IMR-90 (cell line): Measurements from ENCODE around the gene RHOT1.
"Not testable (repeated sequence)": the region's sequence is repeated elsewhere in the genome, so short reads cannot be mapped to it uniquely, and the experiment has no call there.

Experiments
- CTCF ChIP-seq: conservative IDR thresholded peaks from 2 replicates; pipeline ENCODE4 v1.5.1; 2012; ENCODE audit warnings: mild to moderate bottlenecking, low read depth, low read length, improper control_type of control experiment
- FOS ChIP-seq: fragments of 150-350 bp; IDR thresholded peaks from 2 replicates; pipeline ENCODE4 v1.6.1; 2016; ENCODE audit warnings: low read depth, low read length
- MXI1 ChIP-seq: IDR thresholded peaks from 2 replicates; pipeline ENCODE4 v1.6.1; 2012; ENCODE audit warnings: low read depth, mild to moderate bottlenecking, low read length, moderate library complexity, borderline replicate concordance
- POLR2A ChIP-seq: IDR thresholded peaks from 2 replicates; pipeline ENCODE4 v1.6.1; 2012; ENCODE audit warnings: mild to moderate bottlenecking, low read depth, low read length
- RCOR1 ChIP-seq: IDR thresholded peaks from 2 replicates; pipeline ENCODE4 v1.6.1; 2012; ENCODE audit warnings: mild to moderate bottlenecking, low read length, improper control_type of control experiment; ENCODE audit not compliant: insufficient replicate concordance
- RFX5 ChIP-seq: IDR thresholded peaks from 2 replicates; pipeline ENCODE4 v1.8.0; 2012; ENCODE audit warnings: low read depth, mild to moderate bottlenecking, low read length, moderate library complexity

GRCh38 chr17:32115546-32115945 lies 26.8 kb upstream of the RHOT1 start:
- not testable (repeated sequence) for TF ChIP-seq MXI1, CTCF, RCOR1, POLR2A, FOS, RFX5
